GM19455 (cell line): Measurements from ENCODE around the gene DUSP15.
"Not testable (repeated sequence)": the region's sequence is repeated elsewhere in the genome, so short reads cannot be mapped to it uniquely, and the experiment has no call there.

Experiments used
- ATAC-seq: cut with Tn5 transposase; IDR thresholded peaks from one replicate; pipeline ENCODE4 v1.9.1; 2021; ENCODE audit not compliant: unreplicated experiment

The DUSP15 gene, protein sequence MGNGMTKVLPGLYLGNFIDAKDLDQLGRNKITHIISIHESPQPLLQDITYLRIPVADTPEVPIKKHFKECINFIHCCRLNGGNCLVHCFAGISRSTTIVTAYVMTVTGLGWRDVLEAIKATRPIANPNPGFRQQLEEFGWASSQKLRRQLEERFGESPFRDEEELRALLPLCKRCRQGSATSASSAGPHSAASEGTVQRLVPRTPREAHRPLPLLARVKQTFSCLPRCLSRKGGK

GRCh38 chr20:31869942-31870725 lies at the start of gene DUSP15, which contains the start of gene TTLL9:
Gene DUSP15 (minus strand): TSS chr20:31870527. CDS start chr20:31870337, 190 bp downstream.
Gene TTLL9 (plus strand): TSS chr20:31870634. CDS start chr20:31871127, 493 bp downstream.
- ATAC-seq, result no peak

GRCh38 chr20:31919410-31920155 lies 49.3 kb upstream of the DUSP15 start:
- no peak for ATAC-seq

- no peak for ATAC-seq
Observed at GRCh38 chr20:31918466-31919105, 48.3 kb upstream of the DUSP15 start.

DNA sequence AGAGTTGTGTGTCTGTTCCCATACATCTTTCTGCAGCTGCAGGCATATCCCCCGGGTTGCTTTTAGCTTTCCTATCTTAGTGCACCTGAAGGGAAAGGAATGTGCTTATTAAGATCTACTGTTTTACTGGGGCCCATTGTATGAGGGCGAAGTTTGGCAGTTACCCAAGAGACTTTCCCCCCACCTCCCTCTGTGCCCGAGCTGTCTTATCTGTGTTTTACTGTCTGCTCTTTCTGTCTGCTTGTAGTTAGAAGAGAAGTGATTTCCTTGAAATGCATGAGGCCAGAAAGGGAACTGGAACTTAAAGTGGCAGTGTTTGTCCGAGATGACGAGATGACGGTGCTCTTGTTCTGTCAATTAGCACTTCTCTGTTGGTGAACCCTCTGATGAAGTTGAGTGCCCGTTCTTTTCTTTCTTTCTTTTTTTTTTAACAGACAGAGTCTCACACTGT lies 47.7 kb upstream of the DUSP15 start:
- not testable (repeated sequence) for ATAC-seq

- ATAC-seq, result no peak
Observed at GRCh38 chr20:31916708-31917107, 46.4 kb upstream of the DUSP15 start.

- ATAC-seq, result no peak
Observed at GRCh38 chr20:31915491-31916280, 45.4 kb upstream of the DUSP15 start.

DNA sequence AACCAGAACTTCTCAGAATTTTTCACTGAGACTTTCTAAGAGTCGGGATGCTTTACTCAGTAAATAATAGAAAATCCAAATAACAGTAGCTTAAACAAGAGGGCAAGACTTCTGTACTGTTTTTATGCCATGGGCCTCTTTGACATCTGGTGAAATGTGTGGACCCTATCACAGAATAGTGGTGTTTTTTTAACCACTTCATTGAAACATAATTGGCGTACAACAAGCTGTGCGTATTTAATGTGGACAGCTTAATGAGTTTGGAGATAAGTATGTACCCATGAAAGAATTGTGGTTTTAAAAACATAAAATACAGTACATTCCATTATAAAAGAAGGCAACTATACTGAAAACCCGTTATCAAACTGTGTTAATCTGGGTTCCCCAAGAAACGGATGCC lies 43.8 kb upstream of the DUSP15 start:
- ATAC-seq, result no peak

DNA sequence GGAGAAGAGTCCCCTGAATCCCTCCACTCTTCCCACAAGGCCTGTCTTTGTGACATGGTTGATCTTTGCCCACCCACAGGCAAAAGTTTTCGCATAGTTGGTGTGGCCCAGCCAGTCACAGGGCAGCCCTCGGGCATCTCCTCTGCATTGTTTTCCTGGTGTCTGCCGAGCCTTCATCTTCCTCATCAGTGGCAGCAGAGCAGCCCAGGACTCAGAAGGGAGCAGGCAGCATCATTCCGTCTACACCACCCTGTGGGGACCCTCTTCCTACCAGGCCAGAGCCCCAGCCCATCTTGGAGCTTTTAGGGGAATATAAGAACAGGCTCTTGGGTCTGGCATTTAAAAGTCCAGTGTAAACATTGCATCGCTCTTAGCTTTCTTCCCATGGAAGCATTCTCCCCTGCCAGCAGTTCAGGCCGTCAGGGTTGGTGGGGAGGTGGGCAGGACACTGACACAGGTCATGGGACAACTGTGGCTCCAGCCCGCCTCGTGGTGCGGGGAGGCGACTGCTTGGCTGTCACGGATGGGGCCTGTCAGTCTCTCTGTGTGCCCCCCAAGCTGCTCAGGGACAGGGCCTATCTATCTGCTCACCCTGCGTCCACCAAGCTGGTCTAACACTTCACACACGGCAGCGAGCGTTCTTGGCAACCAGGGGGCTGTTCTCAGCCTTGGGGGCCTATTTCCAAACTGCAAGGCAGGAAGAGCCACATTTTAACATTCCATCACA lies 43.3 kb upstream of the DUSP15 start:
- no peak for ATAC-seq

DNA sequence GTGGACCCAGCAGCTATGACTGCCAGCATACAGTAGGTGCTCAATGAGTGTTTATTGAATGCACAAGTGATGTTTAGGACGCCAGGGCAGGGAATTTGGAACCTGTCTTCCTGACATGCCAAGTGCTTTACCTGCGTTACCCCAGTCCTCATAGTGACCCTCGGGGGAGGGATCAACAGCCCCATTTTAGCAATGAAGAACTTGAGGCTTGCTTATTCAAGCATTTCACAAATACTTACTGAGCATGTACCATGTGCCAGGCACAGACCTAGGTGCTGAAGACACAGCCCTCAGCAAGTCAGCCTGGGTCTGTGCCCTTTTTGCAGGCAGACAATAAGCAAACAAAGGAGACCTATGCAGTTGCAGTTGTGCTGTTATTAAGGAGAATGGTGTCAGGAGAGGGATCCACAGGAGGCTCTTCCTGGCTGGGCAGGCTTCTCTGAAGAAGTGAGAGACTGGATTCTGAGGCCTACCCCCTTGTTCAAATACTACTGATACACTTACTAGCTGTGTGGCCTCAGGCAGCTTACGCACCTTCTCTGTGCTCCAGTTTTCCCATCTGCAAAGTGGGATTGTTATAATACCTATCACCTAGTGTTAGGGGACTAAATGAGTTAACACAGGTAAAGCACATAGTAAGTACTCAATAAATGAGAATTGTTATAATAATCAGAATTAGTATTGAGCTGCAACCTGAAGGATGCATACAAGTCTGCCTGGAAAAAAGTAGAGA lies 39.9 kb upstream of the DUSP15 start:
- ATAC-seq, result no peak

DNA sequence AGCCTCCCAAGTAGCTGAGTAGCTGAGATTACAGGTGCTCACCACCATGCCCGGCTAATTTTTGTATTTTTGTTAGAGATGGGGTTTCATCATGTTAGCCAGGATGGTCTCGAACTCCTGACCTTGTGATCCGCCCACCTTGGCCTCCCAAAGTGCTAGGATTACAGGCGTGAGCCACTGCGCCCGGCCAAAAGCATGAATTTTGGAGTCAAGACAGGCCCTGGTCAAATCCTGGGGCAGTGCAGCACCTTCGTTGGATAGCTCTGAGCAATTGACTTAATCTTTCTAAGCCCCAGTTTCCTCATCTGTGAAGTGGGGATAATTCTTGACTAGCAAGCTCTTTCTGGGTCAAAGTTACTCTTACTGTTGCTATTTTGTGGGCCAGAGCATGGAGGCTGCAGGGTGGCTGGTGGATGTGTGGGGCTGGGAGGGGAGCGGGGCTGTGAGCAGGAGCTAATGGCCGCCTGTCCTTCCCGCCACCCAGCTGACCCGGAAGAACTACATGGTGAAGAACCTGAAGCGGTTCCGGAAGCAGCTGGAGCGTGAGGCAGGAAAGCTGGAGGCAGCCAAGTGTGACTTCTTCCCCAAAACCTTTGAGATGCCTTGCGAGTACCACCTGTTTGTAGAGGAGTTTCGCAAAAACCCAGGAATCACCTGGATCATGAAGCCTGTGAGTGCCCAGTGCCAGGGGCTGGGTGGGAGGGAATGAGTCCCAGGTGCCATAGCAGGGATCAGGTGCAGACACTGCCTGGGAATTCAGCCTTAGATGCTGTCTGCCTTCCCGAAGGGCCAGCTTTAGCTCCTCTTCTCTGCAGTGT lies 39.1 kb upstream of the DUSP15 start:
- no peak for ATAC-seq

DNA sequence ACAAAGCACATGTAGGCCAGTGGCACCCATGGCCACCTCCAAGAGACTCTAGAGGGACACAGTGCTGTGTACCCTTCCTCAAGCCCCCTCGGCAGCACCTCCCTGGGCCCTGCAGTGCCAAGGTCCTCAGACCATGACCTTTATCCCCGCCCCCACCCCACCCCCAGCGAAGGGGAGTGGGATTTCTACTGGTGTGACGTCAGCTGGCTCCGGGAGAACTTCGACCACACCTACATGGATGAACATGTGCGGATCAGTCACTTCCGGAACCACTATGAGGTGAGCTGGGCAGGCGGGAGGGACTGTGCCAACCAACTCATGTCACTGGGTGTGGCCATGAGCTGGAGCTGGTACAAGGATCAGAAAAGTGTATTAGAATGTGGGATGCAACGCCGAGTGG lies 38.1 kb upstream of the DUSP15 start:
- no peak for ATAC-seq

- no peak for ATAC-seq
Observed at GRCh38 chr20:31908016-31908415, 37.7 kb upstream of the DUSP15 start.

- ATAC-seq, result no peak
Observed at GRCh38 chr20:31907046-31907445, 36.7 kb upstream of the DUSP15 start.

DNA sequence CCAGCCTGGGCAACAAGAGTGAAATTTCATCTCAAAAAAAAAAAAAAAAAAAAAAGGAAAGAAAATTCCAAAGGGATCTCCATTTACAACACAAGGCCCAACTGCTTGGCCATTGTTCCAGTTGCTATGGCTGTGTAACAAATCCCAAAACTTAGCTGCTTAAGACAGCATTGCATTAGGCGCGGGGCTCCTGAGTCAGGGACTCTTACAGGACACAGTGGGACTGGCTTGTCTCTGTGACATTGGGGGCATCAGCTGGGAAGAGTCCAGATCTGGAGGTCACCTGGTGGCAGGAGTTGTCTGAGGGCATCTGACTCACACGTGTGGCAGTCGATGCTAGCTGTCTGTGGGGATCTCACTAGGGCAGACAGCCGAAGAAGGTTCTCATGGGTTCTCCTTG lies 35.7 kb upstream of the DUSP15 start:
- no peak for ATAC-seq

DNA sequence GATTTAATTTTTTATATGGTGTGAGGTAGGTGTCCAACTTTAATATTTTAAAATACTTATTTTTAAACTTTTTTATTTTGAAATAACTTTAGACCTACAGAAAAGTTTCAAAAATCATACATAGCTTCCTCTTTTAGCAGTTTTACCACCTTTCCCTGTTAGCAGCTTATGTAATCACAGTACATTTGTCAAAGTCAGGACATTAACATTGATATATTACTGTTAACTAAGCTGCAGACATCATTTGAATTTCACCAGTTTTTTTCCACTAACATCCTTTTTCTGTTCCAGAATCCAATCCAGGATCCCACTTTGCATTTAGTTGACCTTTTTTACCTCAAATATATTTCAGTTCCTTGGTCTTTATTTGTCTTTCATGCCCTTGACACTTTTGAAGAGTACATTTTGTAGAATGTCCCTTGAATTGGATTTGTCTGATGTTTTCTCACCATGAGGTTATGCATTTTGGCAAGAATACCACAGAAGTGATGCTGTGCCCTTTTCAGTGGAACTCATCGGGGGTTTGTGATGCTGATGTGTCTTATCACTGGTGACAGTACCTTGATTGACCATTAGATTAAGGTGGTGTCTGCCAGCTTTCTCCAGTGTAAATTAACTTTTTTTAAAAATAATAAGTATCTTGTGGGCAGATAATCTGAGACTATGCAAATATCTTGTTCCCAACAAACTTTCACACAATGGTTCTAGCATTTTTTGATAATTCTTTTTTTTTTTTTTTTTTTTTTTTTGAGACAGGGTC lies 33.5 kb upstream of the DUSP15 start:
- no peak for ATAC-seq

GRCh38 chr20:31901615-31902014 lies 31.3 kb upstream of the DUSP15 start:
- no peak for ATAC-seq

DNA sequence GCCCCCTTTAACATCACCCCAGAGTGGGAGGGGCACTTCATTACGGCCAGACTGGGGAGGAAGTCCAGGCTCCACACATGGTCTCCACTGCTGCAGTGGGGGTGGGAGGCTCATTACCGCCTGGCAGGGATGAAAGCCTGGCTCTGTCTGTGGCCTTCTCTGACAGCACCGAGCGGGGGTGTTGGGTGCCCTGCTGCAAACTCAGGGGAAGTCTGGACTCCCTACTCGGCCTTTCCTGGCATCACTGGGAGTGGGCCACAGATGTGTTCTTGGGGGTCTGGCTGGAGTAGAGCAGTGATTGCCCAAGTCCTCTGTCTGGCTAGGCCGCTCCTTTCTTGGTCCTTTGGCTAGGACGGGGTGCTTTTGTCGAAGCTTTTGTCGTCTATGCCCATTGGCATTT lies 27.2 kb upstream of the DUSP15 start:
- no peak for ATAC-seq
